ENCODE measurements around the gene SLC25A36.
"Not testable (repeated sequence)": the region's sequence is repeated elsewhere in the genome, so short reads cannot be mapped to it uniquely, and the experiment has no call there.

SLC25A36 gene

GRCh38 chr3:140931016-140931454 is 10.6 kb upstream of the SLC25A36 start:
- no peaks in the 10 kb centered on the region for H3K4me1 ChIP-seq (ENCODE audit: control insufficient read depth, insufficient read depth, low read length, poor library complexity, severe bottlenecking)
- H3K36me3 ChIP-seq (ENCODE audit: control insufficient read depth, insufficient read depth, low read length) = no peaks in the 10 kb centered on the region
- H3K9me3 ChIP-seq (ENCODE audit: control insufficient read depth, low read length) = no peaks in the 10 kb centered on the region
- no peak overlapping the region for H3K4me3 ChIP-seq (ENCODE audit: insufficient read depth, low read depth, low read length, poor library complexity, severe bottlenecking)
- peaks cover 14% of the 10 kb centered on the region for H3K27me3 ChIP-seq (replicated peaks; ENCODE audit: control insufficient read depth, insufficient read depth, low read length, poor library complexity, severe bottlenecking)
- no peak for DNase-seq
- no peak overlapping the region for H3K27ac ChIP-seq (ENCODE audit: insufficient read depth, low read length, poor library complexity, severe bottlenecking)

GRCh38 chr3:140931801-140932200 is 9.8 kb upstream of the SLC25A36 start:
- Histone ChIP-seq H3K27ac (ENCODE audit: insufficient read depth, low read length, poor library complexity, severe bottlenecking) (no peak overlapping the region), H3K27me3 (replicated peaks; ENCODE audit: control insufficient read depth, insufficient read depth, low read length, poor library complexity, severe bottlenecking) (peaks cover 14% of the 10 kb centered on the region), H3K4me1 (ENCODE audit: control insufficient read depth, insufficient read depth, low read length, poor library complexity, severe bottlenecking) (no peaks in the 10 kb centered on the region), H3K4me3 (ENCODE audit: insufficient read depth, low read depth, low read length, poor library complexity, severe bottlenecking) (no peak overlapping the region), H3K36me3 (ENCODE audit: control insufficient read depth, insufficient read depth, low read length) (no peaks in the 10 kb centered on the region), H3K9me3 (ENCODE audit: control insufficient read depth, low read length) (no peaks in the 10 kb centered on the region)
- no peak for DNase-seq

- no peak overlapping the region for H3K4me3 ChIP-seq (ENCODE audit: insufficient read depth, low read depth, low read length, poor library complexity, severe bottlenecking)
- no peaks in the 10 kb centered on the region for H3K36me3 ChIP-seq (ENCODE audit: control insufficient read depth, insufficient read depth, low read length)
- DNase-seq = no peak
- H3K4me1 ChIP-seq (ENCODE audit: control insufficient read depth, insufficient read depth, low read length, poor library complexity, severe bottlenecking) = no peaks in the 10 kb centered on the region
- no peak overlapping the region for H3K27ac ChIP-seq (ENCODE audit: insufficient read depth, low read length, poor library complexity, severe bottlenecking)
- no peaks in the 10 kb centered on the region for H3K9me3 ChIP-seq (ENCODE audit: control insufficient read depth, low read length)
- H3K27me3 ChIP-seq (replicated peaks; ENCODE audit: control insufficient read depth, insufficient read depth, low read length, poor library complexity, severe bottlenecking) = peaks cover 14% of the 10 kb centered on the region
These were observed 8.5 kb upstream of the SLC25A36 start for GRCh38 chr3:140933109-140933508.

GRCh38 chr3:140933552-140933951 is 8.1 kb upstream of the SLC25A36 start:
- H3K27ac ChIP-seq (ENCODE audit: insufficient read depth, low read length, poor library complexity, severe bottlenecking) = no peak overlapping the region
- H3K36me3 ChIP-seq (ENCODE audit: control insufficient read depth, insufficient read depth, low read length) = no peaks in the 10 kb centered on the region
- no peaks in the 10 kb centered on the region for H3K9me3 ChIP-seq (ENCODE audit: control insufficient read depth, low read length)
- no peak for DNase-seq
- H3K27me3 ChIP-seq (replicated peaks; ENCODE audit: control insufficient read depth, insufficient read depth, low read length, poor library complexity, severe bottlenecking) = peaks cover 14% of the 10 kb centered on the region
- H3K4me3 ChIP-seq (ENCODE audit: insufficient read depth, low read depth, low read length, poor library complexity, severe bottlenecking) = no peak overlapping the region
- H3K4me1 ChIP-seq (ENCODE audit: control insufficient read depth, insufficient read depth, low read length, poor library complexity, severe bottlenecking) = no peaks in the 10 kb centered on the region

- H3K36me3 ChIP-seq (ENCODE audit: control insufficient read depth, insufficient read depth, low read length); H3K4me1 ChIP-seq (ENCODE audit: control insufficient read depth, insufficient read depth, low read length, poor library complexity, severe bottlenecking); DNase-seq; H3K27ac ChIP-seq (ENCODE audit: insufficient read depth, low read length, poor library complexity, severe bottlenecking); H3K9me3 ChIP-seq (ENCODE audit: control insufficient read depth, low read length); H3K27me3 ChIP-seq (replicated peaks; ENCODE audit: control insufficient read depth, insufficient read depth, low read length, poor library complexity, severe bottlenecking); H3K4me3 ChIP-seq (ENCODE audit: insufficient read depth, low read depth, low read length, poor library complexity, severe bottlenecking): not testable (repeated sequence)
These were observed 2.3 kb upstream of the SLC25A36 start for GRCh38 chr3:140939305-140939704.

GRCh38 chr3:140941090-140941433 is 574 bp upstream of the SLC25A36 start:
- Histone ChIP-seq H3K27me3 (replicated peaks; ENCODE audit: control insufficient read depth, insufficient read depth, low read length, poor library complexity, severe bottlenecking) (no peaks in the 10 kb centered on the region), H3K36me3 (ENCODE audit: control insufficient read depth, insufficient read depth, low read length) (no peaks in the 10 kb centered on the region), H3K9me3 (ENCODE audit: control insufficient read depth, low read length) (no peaks in the 10 kb centered on the region), H3K27ac (ENCODE audit: insufficient read depth, low read length, poor library complexity, severe bottlenecking) (peak overlapping the region; percentile 84), H3K4me3 (ENCODE audit: insufficient read depth, low read depth, low read length, poor library complexity, severe bottlenecking) (peak overlapping the region; percentile 97), H3K4me1 (ENCODE audit: control insufficient read depth, insufficient read depth, low read length, poor library complexity, severe bottlenecking) (peaks cover 7% of the 10 kb centered on the region)
- DNase-seq = no peak

- Histone ChIP-seq H3K4me1 (ENCODE audit: control insufficient read depth, insufficient read depth, low read length, poor library complexity, severe bottlenecking) (peaks cover 7% of the 10 kb centered on the region), H3K27me3 (replicated peaks; ENCODE audit: control insufficient read depth, insufficient read depth, low read length, poor library complexity, severe bottlenecking) (no peaks in the 10 kb centered on the region), H3K27ac (ENCODE audit: insufficient read depth, low read length, poor library complexity, severe bottlenecking) (peak overlapping the region; percentile 84), H3K9me3 (ENCODE audit: control insufficient read depth, low read length) (no peaks in the 10 kb centered on the region), H3K36me3 (ENCODE audit: control insufficient read depth, insufficient read depth, low read length) (no peaks in the 10 kb centered on the region), H3K4me3 (ENCODE audit: insufficient read depth, low read depth, low read length, poor library complexity, severe bottlenecking) (peak overlapping the region; percentile 97)
- peak in 2 of 3 donors; percentile 3 to 5 for DNase-seq
These were observed 827 bp downstream of the SLC25A36 start for GRCh38 chr3:140942221-140943104.

GRCh38 chr3:140943781-140944552 is 2.3 kb downstream of the SLC25A36 start:
- Histone ChIP-seq H3K4me3 (ENCODE audit: insufficient read depth, low read depth, low read length, poor library complexity, severe bottlenecking) (no peak overlapping the region), H3K4me1 (ENCODE audit: control insufficient read depth, insufficient read depth, low read length, poor library complexity, severe bottlenecking) (peaks cover 7% of the 10 kb centered on the region), H3K27me3 (replicated peaks; ENCODE audit: control insufficient read depth, insufficient read depth, low read length, poor library complexity, severe bottlenecking) (no peaks in the 10 kb centered on the region), H3K36me3 (ENCODE audit: control insufficient read depth, insufficient read depth, low read length) (no peaks in the 10 kb centered on the region), H3K27ac (ENCODE audit: insufficient read depth, low read length, poor library complexity, severe bottlenecking) (no peak overlapping the region), H3K9me3 (ENCODE audit: control insufficient read depth, low read length) (no peaks in the 10 kb centered on the region)
- DNase-seq = no peak

GRCh38 chr3:140948460-140949249 is 7.0 kb downstream of the SLC25A36 start:
- no peak for DNase-seq
- H3K36me3 ChIP-seq (ENCODE audit: control insufficient read depth, insufficient read depth, low read length) = no peaks in the 10 kb centered on the region
- no peaks in the 10 kb centered on the region for H3K4me1 ChIP-seq (ENCODE audit: control insufficient read depth, insufficient read depth, low read length, poor library complexity, severe bottlenecking)
- H3K27me3 ChIP-seq (replicated peaks; ENCODE audit: control insufficient read depth, insufficient read depth, low read length, poor library complexity, severe bottlenecking) = no peaks in the 10 kb centered on the region
- no peak overlapping the region for H3K27ac ChIP-seq (ENCODE audit: insufficient read depth, low read length, poor library complexity, severe bottlenecking)
- H3K9me3 ChIP-seq (ENCODE audit: control insufficient read depth, low read length) = no peaks in the 10 kb centered on the region
- no peak overlapping the region for H3K4me3 ChIP-seq (ENCODE audit: insufficient read depth, low read depth, low read length, poor library complexity, severe bottlenecking)

Measured in effector memory CD4-positive, alpha-beta T cell (primary cell).